Ovary (tissue), 9 donors: ENCODE measurements around the gene HPCAL1. TPM values are rescaled to one million over a fixed set of nuclear protein-coding genes. Genes with fewer than 3 reads are reported as not detected.
"Not testable (repeated sequence)": the region's sequence is repeated elsewhere in the genome, so short reads cannot be mapped to it uniquely, and the experiment has no call there.

Experiments
- DNase-seq, 5 donors: peaks; one replicate each; pipeline ENCODE4 v3.0.0-alpha.2; 2019 to 2020
- H3K27ac ChIP-seq, 2 donors: fragments of 200-600 bp; one replicate each; pipeline versions ENCODE4 v1.5.1 to v1.8.0; 2019 to 2022
- H3K27me3 ChIP-seq: fragments of 200-600 bp; one replicate; pipeline ENCODE4 v1.8.0; 2022
- H3K36me3 ChIP-seq: fragments of 200-600 bp; sonication (generic); one replicate; pipeline ENCODE4 v1.5.1; 2019
- H3K4me1 ChIP-seq: one replicate; pipeline ENCODE4 v1.8.1; 2013; ENCODE audit warnings: mild to moderate bottlenecking, moderate library complexity; ENCODE audit not compliant: insufficient read depth
- H3K4me3 ChIP-seq: fragments of 200-600 bp; sonication (generic); one replicate; pipeline ENCODE4 v1.5.1; 2017
- H3K9me3 ChIP-seq, 2 donors: fragments of 200-600 bp in 1 of 2; sonication (generic) in 1 of 2; one replicate each; pipeline versions ENCODE4 v1.5.1 to v1.8.1; 2013 to 2019; ENCODE audit warnings: mild to moderate bottlenecking in 1 of 2, moderate library complexity in 1 of 2
- EP300 ChIP-seq: sonication (generic); formaldehyde crosslinking; IDR thresholded peaks from one replicate; pipeline ENCODE4 v1.6.1; 2017; ENCODE audit warnings: antibody characterized with exemption
- POLR2A ChIP-seq: fragments of 450-650 bp; IDR thresholded peaks from one replicate; pipeline ENCODE4 v1.6.1; 2017; ENCODE audit warnings: antibody characterized with exemption, mild to moderate bottlenecking, moderate library complexity
- WGBS, 3 donors: extraction: QIAGEN DNeasy Blood & Tissue Kit in 1 of 3; methylation state at CpG; one replicate each; pipeline versions ENCODE4 v1.1.5 to v1.1.7; 2013 to 2017; 5-methylcytosine and 5-hydroxymethylcytosine counted together
- intact Hi-C, 4 donors: fragments of 100-400 bp; cut with DNase I; formaldehyde crosslinking; loops; one replicate each; pipeline versions ENCODE4 v1.11.0 to v1.15.1; 2022 to 2023
- polyA plus RNA-seq, 2 donors: library from polyadenylated mRNA; stranded (reverse); fragments of 200-250 nt in 1 of 2; fragments of 350-450 nt in 1 of 2; fragmentation: Illumina TruSeq in 1 of 2; extraction: RNeasy Lipid Tissue Mini Kit (QIAGEN cat#74804) in 1 of 2; gene quantifications; one replicate each; pipeline ENCODE4 v1.2.3, GENCODE V29; 2013 to 2014
- total RNA-seq, 7 donors: library from RNA; depleted of rRNA in 2 of 7; stranded (reverse); fragments of >200 nt in 2 of 7; fragmentation: NEBNext Ultra II Directional in 3 of 7; extraction: Animal tissue kit (Norgen Biotek cat#: 25700) in 3 of 7; gene quantifications; one replicate each; pipeline versions ENCODE4 v1.1.0 to v1.2.4, GENCODE V29; 2016 to 2023
- TF ChIP-seq, protein P1 (sequence below), 3 donors: fragments of 450-650 bp in 2 of 3; fragments of 200-600 bp in 1 of 3; IDR thresholded peaks; one replicate each; pipeline versions ENCODE4 v1.5.1 to v1.8.0; 2016 to 2022; ENCODE audit warnings: antibody characterized with exemption in 3 of 3, mild to moderate bottlenecking in 1 of 3
- donor health status: DM: no; HTN: no; CAD: no; lungs with moderate emphysema.
- donor health status: DM: no; HTN: no; CAD: no.
- donor health status: Bipolar disorder and iron deficiency.
- donor health status: DM: yes; HTN: yes; CAD: no.
- donor health status: DM: no; HTN: no; CAD: no.
- donor health status: DM: yes; HTN: yes; CAD: no.

HPCAL1 gene
- total and polyA plus RNA-seq, 9 donors, result 11.4 to 69.5 (median 18.5) TPM

GRCh38 chr2:10294077-10294476 lies 8.6 kb upstream of the HPCAL1 start:
- Histone ChIP-seq H3K4me1 (no peaks in the 10 kb centered on the region), H3K27me3 (no peaks in the 10 kb centered on the region), H3K27ac (no peak overlapping the region), H3K36me3 (no peaks in the 10 kb centered on the region), H3K9me3 (no peaks in the 10 kb centered on the region), H3K4me3 (no peak overlapping the region)
- 90 to 100% (median 100%) methylated on average over 1 of the region's 1 CpG for WGBS, 3 donors
- TF ChIP-seq POLR2A, result no peak
- TF ChIP-seq EP300, result no peak
- TF ChIP-seq, protein P1, sequence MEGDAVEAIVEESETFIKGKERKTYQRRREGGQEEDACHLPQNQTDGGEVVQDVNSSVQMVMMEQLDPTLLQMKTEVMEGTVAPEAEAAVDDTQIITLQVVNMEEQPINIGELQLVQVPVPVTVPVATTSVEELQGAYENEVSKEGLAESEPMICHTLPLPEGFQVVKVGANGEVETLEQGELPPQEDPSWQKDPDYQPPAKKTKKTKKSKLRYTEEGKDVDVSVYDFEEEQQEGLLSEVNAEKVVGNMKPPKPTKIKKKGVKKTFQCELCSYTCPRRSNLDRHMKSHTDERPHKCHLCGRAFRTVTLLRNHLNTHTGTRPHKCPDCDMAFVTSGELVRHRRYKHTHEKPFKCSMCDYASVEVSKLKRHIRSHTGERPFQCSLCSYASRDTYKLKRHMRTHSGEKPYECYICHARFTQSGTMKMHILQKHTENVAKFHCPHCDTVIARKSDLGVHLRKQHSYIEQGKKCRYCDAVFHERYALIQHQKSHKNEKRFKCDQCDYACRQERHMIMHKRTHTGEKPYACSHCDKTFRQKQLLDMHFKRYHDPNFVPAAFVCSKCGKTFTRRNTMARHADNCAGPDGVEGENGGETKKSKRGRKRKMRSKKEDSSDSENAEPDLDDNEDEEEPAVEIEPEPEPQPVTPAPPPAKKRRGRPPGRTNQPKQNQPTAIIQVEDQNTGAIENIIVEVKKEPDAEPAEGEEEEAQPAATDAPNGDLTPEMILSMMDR (IDR thresholded peaks at IDR 0.05), result no peak
- DNase-seq, result no peak
- intact Hi-C loops, result no loop called here

DNA sequence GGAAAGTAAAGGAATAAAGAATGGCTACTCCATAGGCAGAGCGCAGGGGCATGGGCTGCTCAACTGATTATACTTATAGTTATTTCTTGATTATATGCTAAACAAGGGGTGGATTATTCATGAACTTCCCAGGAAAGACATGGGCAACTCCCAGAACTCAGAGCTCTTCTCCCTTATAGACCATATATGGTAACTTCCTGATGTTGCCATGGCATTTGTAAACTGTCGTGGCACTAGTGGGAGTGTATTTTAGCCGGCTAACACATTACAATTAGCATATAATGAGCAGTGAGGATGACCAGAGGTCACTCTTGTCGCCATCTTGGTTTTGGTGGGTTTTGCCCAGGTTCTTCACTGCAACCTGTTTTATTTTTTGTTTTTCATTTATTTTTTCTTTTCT lies 7.1 kb upstream of the HPCAL1 start:
- H3K27ac ChIP-seq, intact Hi-C loops, H3K4me3 ChIP-seq, H3K9me3 ChIP-seq, DNase-seq, H3K4me1 ChIP-seq, H3K27me3 ChIP-seq, H3K36me3 ChIP-seq: not testable (repeated sequence)
- 59 to 71% (median 65%) methylated on average over 4 of the region's 4 CpGs for WGBS, 3 donors

DNA sequence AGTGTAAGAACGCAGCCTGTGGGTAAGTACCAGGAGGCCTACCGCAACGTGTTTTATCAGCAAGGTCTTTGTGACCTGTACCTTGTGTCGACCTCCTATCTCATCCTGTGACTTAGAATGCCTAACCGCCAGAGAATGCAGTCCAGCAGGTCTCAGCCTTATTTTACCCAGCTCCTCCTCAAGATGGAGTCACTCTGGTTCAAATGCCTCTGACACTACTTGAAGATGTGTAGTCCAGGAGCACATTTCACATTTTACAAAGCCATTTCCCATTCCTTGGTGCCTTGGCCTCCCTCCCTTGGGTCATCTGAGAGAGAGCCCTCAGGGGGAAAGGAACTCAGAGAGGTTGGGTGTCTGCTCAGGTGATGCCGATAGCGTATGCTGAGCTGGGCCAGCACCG lies 6.6 kb upstream of the HPCAL1 start:
- H3K27ac ChIP-seq, result no peak overlapping the region
- intact Hi-C loops, result no loop called here
- H3K4me3 ChIP-seq, result no peak overlapping the region
- H3K36me3 ChIP-seq, result no peaks in the 10 kb centered on the region
- no peaks in the 10 kb centered on the region for H3K4me1 ChIP-seq
- no peaks in the 10 kb centered on the region for H3K27me3 ChIP-seq
- no peak for DNase-seq
- 84 to 88% (median 86%) methylated on average over 8 of the region's 8 CpGs for WGBS, 3 donors
- H3K9me3 ChIP-seq, result no peaks in the 10 kb centered on the region
- TF ChIP-seq, protein P1 (IDR thresholded peaks at IDR 0.05), result no peak
- TF ChIP-seq EP300, result no peak
- no peak for TF ChIP-seq POLR2A

GRCh38 chr2:10297191-10297830 lies 5.4 kb upstream of the HPCAL1 start:
- Histone ChIP-seq H3K9me3 (no peaks in the 10 kb centered on the region), H3K4me3 (no peak overlapping the region), H3K36me3 (no peaks in the 10 kb centered on the region), H3K27ac (no peak overlapping the region), H3K4me1 (no peaks in the 10 kb centered on the region), H3K27me3 (no peaks in the 10 kb centered on the region)
- DNase-seq, result no peak
- intact Hi-C loops, result no loop called here
- 73 to 81% (median 77%) methylated on average over 16 of the region's 16 CpGs for WGBS, 3 donors
- no peak for TF ChIP-seq POLR2A
- TF ChIP-seq, protein P1 (IDR thresholded peaks at IDR 0.05), result no peak
- TF ChIP-seq EP300, result no peak

- DNase-seq, result peak in 3 of 5 donors; percentile 40 to 59 (median 57)
Observed at GRCh38 chr2:10297959-10298531, 4.7 kb upstream of the HPCAL1 start.

GRCh38 chr2:10298777-10299176 lies 3.9 kb upstream of the HPCAL1 start:
- intact Hi-C loops, H3K4me1 ChIP-seq, H3K27me3 ChIP-seq, DNase-seq, H3K36me3 ChIP-seq, H3K27ac ChIP-seq, H3K4me3 ChIP-seq, H3K9me3 ChIP-seq: not testable (repeated sequence)

More at GRCh38 chr2:10297959-10298531, 4.7 kb upstream of the HPCAL1 start:
- WGBS, 3 donors, result 14 to 21% (median 16%) methylated on average over 7 of the region's 7 CpGs
- H3K4me3 ChIP-seq, result no peak overlapping the region
- no peaks in the 10 kb centered on the region for H3K4me1 ChIP-seq
- no peak overlapping the region for H3K27ac ChIP-seq
- H3K9me3 ChIP-seq, result no peaks in the 10 kb centered on the region
- no peaks in the 10 kb centered on the region for H3K36me3 ChIP-seq
- no peaks in the 10 kb centered on the region for H3K27me3 ChIP-seq
- TF ChIP-seq POLR2A, result no peak
- no peak for TF ChIP-seq EP300
- TF ChIP-seq, protein P1 (IDR thresholded peaks at IDR 0.05), result no peak
- intact Hi-C loops, result no loop called here
